H9 (cell line): ENCODE data around the gene LRCH4. TPM values are rescaled to one million over a fixed set of nuclear protein-coding genes. Genes with fewer than 3 reads are reported as not detected.

Experiments used
- DNase-seq: peaks from one replicate; pipeline ENCODE4 v3.0.0-alpha.2; 2017
- H2AFZ ChIP-seq: one replicate; pipeline ENCODE4 v1.6.1; 2013; ENCODE audit warnings: mild to moderate bottlenecking, low read length, control low read depth, moderate library complexity
- H2AK5ac ChIP-seq: 2 replicates; pipeline ENCODE4 v1.6.1; 2013; ENCODE audit warnings: low read length, control low read depth, mixed read lengths; ENCODE audit not compliant: insufficient read length
- H2BK120ac ChIP-seq: one replicate; pipeline ENCODE4 v1.6.1; 2013; ENCODE audit warnings: low read depth, mild to moderate bottlenecking, low read length, control low read depth, inconsistent platforms; ENCODE audit not compliant: poor library complexity, severe bottlenecking
- H2BK12ac ChIP-seq: 2 replicates; pipeline ENCODE4 v1.6.1; 2013; ENCODE audit warnings: low read length, control low read depth, mixed read lengths, low read depth; ENCODE audit not compliant: insufficient read length
- H2BK15ac ChIP-seq: 2 replicates; pipeline ENCODE4 v1.6.1; 2013; ENCODE audit warnings: low read depth, low read length, control low read depth
- H2BK20ac ChIP-seq: one replicate; pipeline ENCODE4 v1.6.1; 2013; ENCODE audit warnings: low read depth, mild to moderate bottlenecking, low read length, control low read depth, inconsistent platforms; ENCODE audit not compliant: poor library complexity, severe bottlenecking
- H2BK5ac ChIP-seq: 2 replicates; pipeline ENCODE4 v1.6.1; 2013; ENCODE audit warnings: low read length, control low read depth, mixed read lengths; ENCODE audit not compliant: insufficient read length
- H3K14ac ChIP-seq: 2 replicates; pipeline ENCODE4 v1.6.1; 2013; ENCODE audit warnings: low read length, control low read depth; ENCODE audit not compliant: insufficient read depth
- H3K18ac ChIP-seq: 2 replicates; pipeline ENCODE4 v1.6.1; 2013; ENCODE audit warnings: low read depth, mild to moderate bottlenecking, mixed read lengths, low read length, control low read depth; ENCODE audit not compliant: insufficient read length
- H3K23ac ChIP-seq: 2 replicates; pipeline ENCODE4 v1.6.1; 2013; ENCODE audit warnings: low read length, control low read depth, mixed read lengths, low read depth; ENCODE audit not compliant: insufficient read length
- H3K23me2 ChIP-seq: 2 replicates; pipeline ENCODE4 v1.6.1; 2013; ENCODE audit warnings: low read depth, mild to moderate bottlenecking, mixed read lengths, low read length, control low read depth; ENCODE audit not compliant: insufficient read length, poor library complexity, severe bottlenecking
- H3K27ac ChIP-seq: 2 replicates; pipeline ENCODE4 v1.5.1; 2013; ENCODE audit warnings: low read length, control low read depth, mixed read lengths, low read depth; ENCODE audit not compliant: insufficient read length
- H3K27me3 ChIP-seq: 2 replicates; pipeline ENCODE4 v1.6.1; 2013; ENCODE audit warnings: low read length, control low read depth, inconsistent platforms; ENCODE audit not compliant: insufficient read depth
- H3K4ac ChIP-seq: 2 replicates; pipeline ENCODE4 v1.6.1; 2013; ENCODE audit warnings: low read depth, mild to moderate bottlenecking, control low read depth, inconsistent platforms, low read length, moderate library complexity
- H3K4me1 ChIP-seq: 2 replicates; pipeline ENCODE4 v1.6.1; 2013; ENCODE audit warnings: low read length, control low read depth, inconsistent platforms; ENCODE audit not compliant: insufficient read depth
- H3K4me2 ChIP-seq: 2 replicates; pipeline ENCODE4 v1.6.1; 2013; ENCODE audit warnings: low read length, control low read depth, mixed read lengths; ENCODE audit not compliant: insufficient read length, insufficient read depth
- H3K56ac ChIP-seq: 2 replicates; pipeline ENCODE4 v1.6.1; 2013; ENCODE audit warnings: low read depth, mild to moderate bottlenecking, mixed read lengths, low read length, control low read depth; ENCODE audit not compliant: insufficient read length
- H3K79me1 ChIP-seq: 2 replicates; pipeline ENCODE4 v1.6.1; 2013; ENCODE audit warnings: low read depth, mild to moderate bottlenecking, moderate library complexity, low read length, control low read depth, inconsistent platforms; ENCODE audit not compliant: insufficient read depth, poor library complexity, severe bottlenecking
- H3K79me2 ChIP-seq: 2 replicates; pipeline ENCODE4 v1.6.1; 2013; ENCODE audit warnings: low read length, control low read depth, inconsistent platforms; ENCODE audit not compliant: insufficient read depth
- H3K9ac ChIP-seq: 2 replicates; pipeline ENCODE4 v1.6.1; 2013; ENCODE audit warnings: low read length, control low read depth, mixed read lengths; ENCODE audit not compliant: insufficient read length; ENCODE audit errors: extremely low read depth
- H3K9me3 ChIP-seq: one replicate; pipeline ENCODE4 v1.6.1; 2013; ENCODE audit warnings: low read depth, low read length, inconsistent platforms; ENCODE audit not compliant: control insufficient read depth
- H3T11ph ChIP-seq: one replicate; pipeline ENCODE4 v1.6.1; 2013; ENCODE audit warnings: mild to moderate bottlenecking, low read length, control low read depth, inconsistent platforms
- H4K20me1 ChIP-seq: one replicate; pipeline ENCODE4 v1.6.1; 2013; ENCODE audit not compliant: control insufficient read depth, insufficient read length, insufficient read depth
- H4K5ac ChIP-seq: 2 replicates; pipeline ENCODE4 v1.6.1; 2013; ENCODE audit warnings: low read depth, mild to moderate bottlenecking, mixed read lengths, low read length, control low read depth; ENCODE audit not compliant: insufficient read length
- H4K8ac ChIP-seq: replicated peaks from 2 replicates; pipeline ENCODE4 v1.6.1; 2013; ENCODE audit warnings: low read length, control low read depth, mixed read lengths, low read depth; ENCODE audit not compliant: insufficient read length
- H4K91ac ChIP-seq: 2 replicates; pipeline ENCODE4 v1.6.1; 2013; ENCODE audit warnings: low read depth, mild to moderate bottlenecking, moderate library complexity, mixed read lengths, low read length, control low read depth; ENCODE audit not compliant: insufficient read length
- H3K27ac Mint-ChIP-seq, 3 experiments: 2 replicates in 2 of 3; 3 replicates in 1 of 3; pipeline ENCODE4 v1.8.0; 2020 to 2021; ENCODE audit warnings: mixed read lengths in 3 of 3, mild to moderate bottlenecking in 1 of 3, moderate library complexity in 1 of 3
- H3K27me3 Mint-ChIP-seq: 2 replicates; pipeline ENCODE4 v1.8.0; 2021; ENCODE audit warnings: low read depth, mild to moderate bottlenecking, moderate library complexity, mixed read lengths
- H3K36me3 Mint-ChIP-seq, 3 experiments: 2 replicates in 2 of 3; 3 replicates in 1 of 3; pipeline ENCODE4 v1.8.0; 2020 to 2021; ENCODE audit warnings: low read depth in 3 of 3, mixed read lengths in 3 of 3; ENCODE audit not compliant: insufficient read depth in 1 of 3
- H3K4me1 Mint-ChIP-seq, 2 experiments: 2 replicates each; pipeline ENCODE4 v1.8.0; 2020; ENCODE audit warnings: mixed read lengths in 2 of 2
- H3K4me3 Mint-ChIP-seq, 2 experiments: 2 replicates in 1 of 2; 3 replicates in 1 of 2; pipeline ENCODE4 v1.8.0; 2020 to 2021; ENCODE audit warnings: mild to moderate bottlenecking in 2 of 2, mixed read lengths in 2 of 2, moderate library complexity in 1 of 2
- H3K9me3 Mint-ChIP-seq, 2 experiments: 2 replicates in 1 of 2; 3 replicates in 1 of 2; pipeline ENCODE4 v1.8.0; 2020; ENCODE audit warnings: mild to moderate bottlenecking in 2 of 2, mixed read lengths in 2 of 2, moderate library complexity in 1 of 2
- CTCF ChIP-seq: fragments of 200-600 bp; sonication (generic); conservative IDR thresholded peaks from 3 replicates; pipeline ENCODE4 v1.8.0; 2021; ENCODE audit warnings: antibody characterized with exemption, mild to moderate bottlenecking
- WGBS: extraction: QIAGEN DNeasy Blood & Tissue Kit; methylation state at CpG from one replicate; pipeline ENCODE4 v1.1.7; 2013; ENCODE audit warnings: missing lambda C conversion rate, low lambda C conversion rate, mixed read lengths; ENCODE audit not compliant: insufficient read length; ENCODE audit errors: extremely low coverage; 5-methylcytosine and 5-hydroxymethylcytosine counted together
- total RNA-seq: library from RNA; stranded (reverse); gene quantifications from 2 replicates; pipeline ENCODE4 v1.2.1, GENCODE V29; 2021

LRCH4 gene
- total RNA-seq, 1 experiment from 2014 or later = 39.1 TPM

- WGBS = no CpG with 5 or more reads among the region's 23 CpGs
- Histone ChIP-seq H3K23me2 (peaks cover 8% of the 10 kb centered on the region), H3K18ac (no peak overlapping the region), H2BK15ac (no peak overlapping the region), H4K20me1 (no peaks in the 10 kb centered on the region), H3K4ac (no peak overlapping the region), H3K79me1 (no peaks in the 10 kb centered on the region), H3K9me3 (no peaks in the 10 kb centered on the region), H4K5ac (no peak overlapping the region), H2BK12ac (no peak overlapping the region), H4K91ac (no peak overlapping the region), H3K27me3 (no peaks in the 10 kb centered on the region), H3K56ac (no peak overlapping the region), H4K8ac (no peak overlapping the region), H2BK20ac (no peak overlapping the region), H3T11ph (no peak overlapping the region), H3K14ac (no peak overlapping the region), H2AK5ac (no peak overlapping the region), H2AFZ (no peak overlapping the region), H3K23ac (no peak overlapping the region), H3K9ac (no peak overlapping the region), H3K27ac (no peak overlapping the region), H2BK120ac (no peak overlapping the region), H3K4me2 (peak overlapping the region; percentile 78), H3K4me1 (peaks cover 4% of the 10 kb centered on the region; the same call in 1 of the 2 replicates), H2BK5ac (no peak overlapping the region), H3K79me2 (no peaks in the 10 kb centered on the region)
- H3K9me3 Mint-ChIP-seq = no peaks in the 10 kb centered on the region
- DNase-seq = peak; percentile 58
- peak overlapping the region; percentile 49 to 98 for H3K4me3 Mint-ChIP-seq
- H3K27me3 Mint-ChIP-seq = peaks cover 7% of the 10 kb centered on the region
- TF ChIP-seq CTCF = no peak
- H3K4me1 Mint-ChIP-seq = peaks cover 22 to 28% of the 10 kb centered on the region in 2 experiments
- peaks cover 8 to 15% (median 10%) of the 10 kb centered on the region in 3 experiments; a peak in 5 of 7 replicates for H3K36me3 Mint-ChIP-seq
- peak overlapping the region; percentile 78 to 88 (median 84) for H3K27ac Mint-ChIP-seq
Observed at GRCh38 chr7:100583132-100584053, 2.5 kb downstream of the LRCH4 start.
